Mammary epithelial cell (primary cell): ENCODE data around the gene FIGNL2.

Source experiments
- EZH2 ChIP-seq: IDR thresholded peaks from 2 replicates; pipeline ENCODE4 v1.6.1; 2012; ENCODE audit warnings: low read length, inconsistent platforms, borderline replicate concordance
- TF ChIP-seq, protein P1 (sequence below), 2 donors: IDR thresholded peaks in 1 of 2; conservative IDR thresholded peaks in 1 of 2; 2 replicates each; pipeline ENCODE4 v1.5.1; 2011 to 2012; ENCODE audit warnings: inconsistent platforms in 2 of 2, low read length in 2 of 2, mild to moderate bottlenecking in 2 of 2, control low read depth in 1 of 2, low read depth in 1 of 2; ENCODE audit not compliant: insufficient read depth in 1 of 2; ENCODE audit errors: extremely low read depth in 1 of 2

GRCh38 chr12:51819736-51820525, 28.6 kb downstream of the FIGNL2 start:
- TF ChIP-seq, protein P1, sequence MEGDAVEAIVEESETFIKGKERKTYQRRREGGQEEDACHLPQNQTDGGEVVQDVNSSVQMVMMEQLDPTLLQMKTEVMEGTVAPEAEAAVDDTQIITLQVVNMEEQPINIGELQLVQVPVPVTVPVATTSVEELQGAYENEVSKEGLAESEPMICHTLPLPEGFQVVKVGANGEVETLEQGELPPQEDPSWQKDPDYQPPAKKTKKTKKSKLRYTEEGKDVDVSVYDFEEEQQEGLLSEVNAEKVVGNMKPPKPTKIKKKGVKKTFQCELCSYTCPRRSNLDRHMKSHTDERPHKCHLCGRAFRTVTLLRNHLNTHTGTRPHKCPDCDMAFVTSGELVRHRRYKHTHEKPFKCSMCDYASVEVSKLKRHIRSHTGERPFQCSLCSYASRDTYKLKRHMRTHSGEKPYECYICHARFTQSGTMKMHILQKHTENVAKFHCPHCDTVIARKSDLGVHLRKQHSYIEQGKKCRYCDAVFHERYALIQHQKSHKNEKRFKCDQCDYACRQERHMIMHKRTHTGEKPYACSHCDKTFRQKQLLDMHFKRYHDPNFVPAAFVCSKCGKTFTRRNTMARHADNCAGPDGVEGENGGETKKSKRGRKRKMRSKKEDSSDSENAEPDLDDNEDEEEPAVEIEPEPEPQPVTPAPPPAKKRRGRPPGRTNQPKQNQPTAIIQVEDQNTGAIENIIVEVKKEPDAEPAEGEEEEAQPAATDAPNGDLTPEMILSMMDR (conservative IDR thresholded peaks at IDR 0.05 in 1 of 2, IDR thresholded peaks at IDR 0.05 in 1 of 2; ENCODE audit: extremely low read depth in 1 of 2, insufficient read depth in 1 of 2, low read depth in 1 of 2, low read length in 2 of 2): no peak
- no peak for TF ChIP-seq EZH2
